ENCODE data around the gene ADGRD1. TPM values are rescaled to one million over a fixed set of nuclear protein-coding genes. Genes with fewer than 3 reads are reported as not detected.

Gene ADGRD1
- total RNA-seq, 2 experiments from 2014 or later: 0.27 to 0.65 TPM

DNA sequence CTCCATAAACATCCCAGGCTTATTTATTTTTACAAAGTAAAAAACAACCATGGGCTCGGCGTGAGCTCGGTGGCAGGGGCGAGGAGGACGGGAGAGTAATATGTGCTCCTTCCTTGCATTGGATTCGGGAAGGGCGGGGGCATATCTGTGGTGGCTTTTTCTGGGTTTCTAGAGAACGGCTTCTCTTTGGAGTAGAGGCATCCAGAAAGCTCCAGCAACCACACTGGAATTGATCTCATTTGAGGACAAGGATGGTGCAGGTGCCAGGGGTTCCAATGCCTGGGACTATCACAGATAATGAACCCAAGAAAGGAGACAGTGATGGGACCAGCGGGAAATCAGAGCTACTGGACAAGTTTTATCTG is 18.9 kb downstream of the ADGRD1 start:
- Mint-ChIP-seq H3K36me3 (ENCODE audit: low read depth) (no peaks in the 10 kb centered on the region), H3K4me1 (ENCODE audit: low read depth) (no peaks in the 10 kb centered on the region), H3K4me3 (no peak overlapping the region)

DNA sequence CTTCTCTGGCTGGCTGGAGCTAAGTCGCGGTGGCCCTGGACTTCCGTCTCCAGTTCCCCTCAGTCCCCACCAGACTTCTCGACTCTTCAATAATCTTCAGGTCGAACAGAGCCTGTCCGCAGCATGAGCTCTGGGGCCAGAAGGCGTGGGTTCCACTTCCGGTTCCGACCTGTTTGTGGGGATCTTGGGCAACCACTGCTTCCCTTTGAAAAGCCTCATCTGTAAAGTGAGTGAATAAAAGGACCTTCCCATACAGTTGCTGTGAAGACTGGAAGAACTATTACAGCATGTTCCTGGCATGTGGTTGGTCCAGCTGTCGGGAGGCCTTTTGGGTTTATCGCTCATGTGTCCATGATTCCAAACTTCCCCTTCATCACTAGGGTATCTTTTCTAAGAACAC is 19.4 kb downstream of the ADGRD1 start:
- ATAC-seq (no peak), DNase-seq (no peak)
- Mint-ChIP-seq H3K4me3 (no peak overlapping the region), H3K27me3 (no peaks in the 10 kb centered on the region), H3K27ac (no peak overlapping the region), H3K36me3 (ENCODE audit: low read depth) (no peaks in the 10 kb centered on the region), H3K4me1 (ENCODE audit: low read depth) (no peaks in the 10 kb centered on the region), H3K9me3 (no peaks in the 10 kb centered on the region)
- POLR2A ChIA-PET: no interaction called here
- intact Hi-C loops (cut with micrococcal nuclease): no loop called here
- CTCF ChIA-PET: no interaction called here
- TF ChIP-seq, protein P1, sequence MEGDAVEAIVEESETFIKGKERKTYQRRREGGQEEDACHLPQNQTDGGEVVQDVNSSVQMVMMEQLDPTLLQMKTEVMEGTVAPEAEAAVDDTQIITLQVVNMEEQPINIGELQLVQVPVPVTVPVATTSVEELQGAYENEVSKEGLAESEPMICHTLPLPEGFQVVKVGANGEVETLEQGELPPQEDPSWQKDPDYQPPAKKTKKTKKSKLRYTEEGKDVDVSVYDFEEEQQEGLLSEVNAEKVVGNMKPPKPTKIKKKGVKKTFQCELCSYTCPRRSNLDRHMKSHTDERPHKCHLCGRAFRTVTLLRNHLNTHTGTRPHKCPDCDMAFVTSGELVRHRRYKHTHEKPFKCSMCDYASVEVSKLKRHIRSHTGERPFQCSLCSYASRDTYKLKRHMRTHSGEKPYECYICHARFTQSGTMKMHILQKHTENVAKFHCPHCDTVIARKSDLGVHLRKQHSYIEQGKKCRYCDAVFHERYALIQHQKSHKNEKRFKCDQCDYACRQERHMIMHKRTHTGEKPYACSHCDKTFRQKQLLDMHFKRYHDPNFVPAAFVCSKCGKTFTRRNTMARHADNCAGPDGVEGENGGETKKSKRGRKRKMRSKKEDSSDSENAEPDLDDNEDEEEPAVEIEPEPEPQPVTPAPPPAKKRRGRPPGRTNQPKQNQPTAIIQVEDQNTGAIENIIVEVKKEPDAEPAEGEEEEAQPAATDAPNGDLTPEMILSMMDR (IDR thresholded peaks at IDR 0.05): no peak

More for the DNA sequence above, 18.9 kb downstream of the ADGRD1 start:
- POLR2A ChIA-PET: no interaction called here
- Mint-ChIP-seq H3K27me3 (no peaks in the 10 kb centered on the region), H3K9me3 (no peaks in the 10 kb centered on the region), H3K27ac (no peak overlapping the region)
- DNase-seq: no peak
- intact Hi-C loops (cut with micrococcal nuclease): no loop called here
- TF ChIP-seq, protein P1 (IDR thresholded peaks at IDR 0.05): no peak
- CTCF ChIA-PET: no interaction called here
- no peak for ATAC-seq

DNA sequence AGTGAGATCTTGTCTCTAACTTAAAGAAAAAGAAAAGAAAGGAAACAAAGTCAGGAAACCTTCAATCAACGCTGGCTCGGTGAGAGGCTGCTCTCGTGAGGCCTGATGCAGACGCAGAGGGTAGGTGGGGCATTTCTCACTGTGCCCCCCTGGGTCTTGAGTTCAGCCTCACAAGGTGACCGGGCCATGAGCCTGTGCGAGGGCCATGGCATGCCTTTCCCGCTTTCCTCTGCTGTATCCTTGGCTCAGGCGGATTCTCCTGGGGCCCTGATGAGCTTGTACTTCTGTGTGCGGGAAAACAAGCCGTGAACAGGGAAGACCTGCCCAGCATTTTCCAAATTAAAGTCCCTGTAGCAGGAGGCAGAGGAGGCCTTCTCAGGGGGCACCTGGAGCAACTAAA is 20.2 kb downstream of the ADGRD1 start:
- Mint-ChIP-seq H3K27me3 (no peaks in the 10 kb centered on the region), H3K36me3 (ENCODE audit: low read depth) (no peaks in the 10 kb centered on the region), H3K4me3 (no peak overlapping the region), H3K27ac (no peak overlapping the region), H3K4me1 (ENCODE audit: low read depth) (no peaks in the 10 kb centered on the region), H3K9me3 (no peaks in the 10 kb centered on the region)
- ATAC-seq: no peak
- intact Hi-C loops (cut with micrococcal nuclease): no loop called here
- CTCF ChIA-PET: interaction anchor here (1.8 kb wide), 1 partner anchor 159 kb away, joined by 4 read pairs; no protein-coding TSS in a partner anchor
- no peak for DNase-seq
- TF ChIP-seq, protein P1 (IDR thresholded peaks at IDR 0.05): no peak
- POLR2A ChIA-PET: no interaction called here

DNA sequence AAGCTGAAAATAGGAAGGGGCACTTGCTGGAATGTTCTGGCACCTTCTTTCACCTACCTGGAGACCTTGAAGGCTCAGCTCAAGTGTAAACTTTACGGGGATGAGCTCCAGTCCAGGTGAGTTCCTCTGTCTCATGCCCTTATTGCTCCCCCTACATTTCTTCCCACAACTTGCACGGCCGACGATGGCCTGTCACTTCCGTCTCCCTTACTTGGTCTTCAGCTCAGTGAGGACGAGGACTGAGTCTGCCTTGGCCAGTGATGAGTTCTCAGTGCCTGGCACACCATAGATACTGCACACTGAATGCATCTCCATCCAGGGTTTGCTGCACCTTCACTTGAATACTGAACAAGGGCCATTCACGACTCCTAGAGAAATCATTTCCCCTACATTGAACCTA is 21.4 kb downstream of the ADGRD1 start:
- H3K27ac Mint-ChIP-seq: no peak overlapping the region
- ATAC-seq: no peak
- no peak for DNase-seq
- no peaks in the 10 kb centered on the region for H3K4me1 Mint-ChIP-seq (ENCODE audit: low read depth)
- TF ChIP-seq, protein P1 (IDR thresholded peaks at IDR 0.05): no peak
- H3K9me3 Mint-ChIP-seq: no peaks in the 10 kb centered on the region
- H3K4me3 Mint-ChIP-seq: no peak overlapping the region
- H3K36me3 Mint-ChIP-seq (ENCODE audit: low read depth): no peaks in the 10 kb centered on the region
- intact Hi-C loops (cut with micrococcal nuclease): no loop called here
- no peaks in the 10 kb centered on the region for H3K27me3 Mint-ChIP-seq
- CTCF ChIA-PET: interaction anchor here (1.8 kb wide), 1 partner anchor 157 kb away, joined by 4 read pairs; no protein-coding TSS in a partner anchor
- POLR2A ChIA-PET: no interaction called here

DNA sequence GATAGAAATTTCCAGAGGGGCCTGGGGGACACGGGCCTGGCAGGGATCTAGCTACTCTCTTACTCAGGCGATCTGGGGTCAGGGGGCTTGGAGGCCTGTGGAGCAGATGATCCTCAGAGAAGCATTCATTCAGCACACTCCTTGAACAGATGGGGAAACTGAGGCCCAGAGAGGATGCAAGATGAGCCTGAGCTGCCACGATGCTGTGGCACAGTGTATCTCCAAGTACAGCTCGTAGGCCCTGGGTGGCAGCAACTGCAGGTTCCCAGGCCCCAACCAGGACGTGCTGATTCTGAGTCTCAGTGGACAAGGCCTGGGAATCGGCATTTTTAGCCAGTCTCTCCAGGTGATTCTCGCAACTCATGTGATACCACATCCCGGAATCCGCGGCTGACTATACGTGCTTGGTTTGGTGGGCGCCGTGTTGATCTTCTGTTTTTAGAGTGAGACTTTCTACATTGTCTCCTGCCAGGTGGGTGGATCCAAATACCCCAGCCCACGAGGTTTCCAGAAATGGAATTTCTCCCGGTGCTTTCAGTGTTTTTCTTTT is 22.5 kb downstream of the ADGRD1 start:
- Mint-ChIP-seq H3K4me1 (ENCODE audit: low read depth) (no peaks in the 10 kb centered on the region), H3K27me3 (no peaks in the 10 kb centered on the region), H3K27ac (no peak overlapping the region), H3K9me3 (no peaks in the 10 kb centered on the region), H3K4me3 (no peak overlapping the region), H3K36me3 (ENCODE audit: low read depth) (no peaks in the 10 kb centered on the region)
- POLR2A ChIA-PET: no interaction called here
- no peak for DNase-seq
- intact Hi-C loops (cut with micrococcal nuclease): no loop called here
- TF ChIP-seq, protein P1 (IDR thresholded peaks at IDR 0.05): no peak
- no peak for ATAC-seq
- CTCF ChIA-PET: no interaction called here
